Uterus (tissue), 2 donors: ENCODE results near the gene ZNF292.

Source experiments
- POLR2A ChIP-seq, 2 donors: fragments of 450-650 bp; IDR thresholded peaks; one replicate each; pipeline ENCODE4 v1.6.1; 2016; ENCODE audit warnings: antibody characterized with exemption in 2 of 2, mild to moderate bottlenecking in 1 of 2, moderate library complexity in 1 of 2
- TF ChIP-seq, protein P1 (sequence below), 4 experiments: fragments of 200-600 bp in 2 of 4; fragments of 450-650 bp in 2 of 4; sonication (generic) in 2 of 4; IDR thresholded peaks; one replicate each; pipeline ENCODE4 v1.5.1; 2016 to 2019; ENCODE audit warnings: antibody characterized with exemption in 4 of 4, mild to moderate bottlenecking in 2 of 4, moderate library complexity in 1 of 4

DNA sequence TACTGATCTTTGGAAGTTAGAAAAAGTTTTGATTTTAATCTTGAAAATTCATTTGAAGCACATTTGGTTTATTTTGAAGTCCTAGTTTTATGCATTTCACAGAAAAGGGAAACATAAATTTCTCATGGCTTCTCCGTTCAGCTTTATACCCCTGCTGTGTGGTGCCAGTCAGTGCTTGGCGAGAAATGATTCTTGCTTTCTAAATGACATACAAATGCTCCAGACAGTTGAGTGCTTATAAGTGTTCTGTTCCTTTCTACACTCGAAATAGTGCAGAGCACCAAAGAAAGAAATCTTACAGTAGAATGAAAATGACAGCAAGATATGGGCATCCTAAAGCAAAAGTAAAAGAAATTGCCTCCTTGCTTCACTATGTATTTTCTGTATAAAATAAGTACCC lies 9.0 kb upstream of the ZNF292 start:
- TF ChIP-seq, protein P1, sequence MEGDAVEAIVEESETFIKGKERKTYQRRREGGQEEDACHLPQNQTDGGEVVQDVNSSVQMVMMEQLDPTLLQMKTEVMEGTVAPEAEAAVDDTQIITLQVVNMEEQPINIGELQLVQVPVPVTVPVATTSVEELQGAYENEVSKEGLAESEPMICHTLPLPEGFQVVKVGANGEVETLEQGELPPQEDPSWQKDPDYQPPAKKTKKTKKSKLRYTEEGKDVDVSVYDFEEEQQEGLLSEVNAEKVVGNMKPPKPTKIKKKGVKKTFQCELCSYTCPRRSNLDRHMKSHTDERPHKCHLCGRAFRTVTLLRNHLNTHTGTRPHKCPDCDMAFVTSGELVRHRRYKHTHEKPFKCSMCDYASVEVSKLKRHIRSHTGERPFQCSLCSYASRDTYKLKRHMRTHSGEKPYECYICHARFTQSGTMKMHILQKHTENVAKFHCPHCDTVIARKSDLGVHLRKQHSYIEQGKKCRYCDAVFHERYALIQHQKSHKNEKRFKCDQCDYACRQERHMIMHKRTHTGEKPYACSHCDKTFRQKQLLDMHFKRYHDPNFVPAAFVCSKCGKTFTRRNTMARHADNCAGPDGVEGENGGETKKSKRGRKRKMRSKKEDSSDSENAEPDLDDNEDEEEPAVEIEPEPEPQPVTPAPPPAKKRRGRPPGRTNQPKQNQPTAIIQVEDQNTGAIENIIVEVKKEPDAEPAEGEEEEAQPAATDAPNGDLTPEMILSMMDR (IDR thresholded peaks at IDR 0.05) = no peak
- TF ChIP-seq POLR2A (IDR thresholded peaks at IDR 0.05) = no peak
